Mesenchymal stem cell (in vitro differentiated cells and primary cell): ENCODE measurements around the gene GLB1L3.

Source experiments
- DNase-seq: peaks from one replicate; pipeline ENCODE4 v3.0.0-alpha.2; 2013
- H2AFZ ChIP-seq: one replicate; pipeline ENCODE4 v1.6.1; 2013; ENCODE audit warnings: low read depth, mild to moderate bottlenecking, control low read depth, inconsistent platforms, low read length, moderate library complexity
- H2AK5ac ChIP-seq: 2 replicates; pipeline ENCODE4 v1.6.1; 2013; ENCODE audit warnings: low read length, moderate library complexity, mild to moderate bottlenecking, inconsistent platforms; ENCODE audit not compliant: severe bottlenecking
- H2BK120ac ChIP-seq: one replicate; pipeline ENCODE4 v1.6.1; 2013; ENCODE audit warnings: low read depth, mild to moderate bottlenecking, inconsistent platforms, low read length, moderate library complexity
- H2BK12ac ChIP-seq, 2 experiments: one replicate each; pipeline ENCODE4 v1.6.1; 2013; ENCODE audit warnings: inconsistent platforms in 2 of 2, low read length in 2 of 2, mild to moderate bottlenecking in 2 of 2, moderate library complexity in 2 of 2, control low read depth in 1 of 2
- H2BK15ac ChIP-seq: one replicate; pipeline ENCODE4 v1.6.1; 2013; ENCODE audit warnings: mild to moderate bottlenecking, low read depth, inconsistent platforms; ENCODE audit not compliant: poor library complexity, severe bottlenecking
- H2BK5ac ChIP-seq: 2 replicates; pipeline ENCODE4 v1.6.1; 2013; ENCODE audit warnings: low read depth, mild to moderate bottlenecking, low read length, control low read depth, inconsistent platforms; ENCODE audit not compliant: poor library complexity, severe bottlenecking
- H3K14ac ChIP-seq, 2 experiments: one replicate each; pipeline ENCODE4 v1.6.1; 2013; ENCODE audit warnings: inconsistent platforms in 2 of 2, low read length in 2 of 2, control low read depth in 1 of 2, mild to moderate bottlenecking in 1 of 2, moderate library complexity in 1 of 2
- H3K18ac ChIP-seq, 2 experiments: one replicate each; pipeline ENCODE4 v1.6.1; 2013; ENCODE audit warnings: inconsistent platforms in 2 of 2, low read length in 2 of 2, control low read depth in 1 of 2, low read depth in 1 of 2, mild to moderate bottlenecking in 1 of 2
- H3K23ac ChIP-seq, 2 experiments: one replicate each; pipeline ENCODE4 v1.6.1; 2013; ENCODE audit warnings: inconsistent platforms in 2 of 2, low read length in 2 of 2, mild to moderate bottlenecking in 2 of 2, moderate library complexity in 2 of 2, control low read depth in 1 of 2
- H3K27ac ChIP-seq: 2 replicates; pipeline ENCODE4 v1.5.1; 2013; ENCODE audit warnings: mild to moderate bottlenecking, moderate library complexity, low read length, control low read depth, inconsistent platforms; ENCODE audit not compliant: poor library complexity, severe bottlenecking
- H3K27me3 ChIP-seq, 2 experiments: 2 replicates each; pipeline versions ENCODE4 v1.6.1 to v1.7.0; 2013; ENCODE audit warnings: low read length in 2 of 2, mild to moderate bottlenecking in 2 of 2, moderate library complexity in 2 of 2, control low read depth in 1 of 2, inconsistent platforms in 1 of 2; ENCODE audit not compliant: control insufficient read depth in 1 of 2, insufficient read depth in 1 of 2
- H3K36me3 ChIP-seq, 2 experiments: 2 replicates each; pipeline versions ENCODE4 v1.6.1 to v1.7.0; 2013; ENCODE audit warnings: low read length in 2 of 2, control low read depth in 1 of 2, inconsistent platforms in 1 of 2, low read depth in 1 of 2, mild to moderate bottlenecking in 1 of 2; ENCODE audit not compliant: insufficient read depth in 2 of 2, control insufficient read depth in 1 of 2
- H3K4ac ChIP-seq, 2 experiments: one replicate each; pipeline ENCODE4 v1.6.1; 2013; ENCODE audit warnings: inconsistent platforms in 2 of 2, low read length in 2 of 2, mild to moderate bottlenecking in 2 of 2, moderate library complexity in 2 of 2, control low read depth in 1 of 2, low read depth in 1 of 2
- H3K4me1 ChIP-seq: 2 replicates; pipeline ENCODE4 v1.6.1; 2013; ENCODE audit warnings: low read depth, low read length, control low read depth; ENCODE audit not compliant: control insufficient read depth, insufficient read depth
- H3K4me2 ChIP-seq: 2 replicates; pipeline ENCODE4 v1.6.1; 2013; ENCODE audit warnings: low read length, mild to moderate bottlenecking, inconsistent platforms; ENCODE audit not compliant: poor library complexity, severe bottlenecking
- H3K4me3 ChIP-seq, 2 experiments: 2 replicates each; pipeline versions ENCODE4 v1.5.1 to v1.7.0; 2013; ENCODE audit warnings: low read length in 2 of 2, mild to moderate bottlenecking in 2 of 2, control low read depth in 1 of 2, low read depth in 1 of 2; ENCODE audit not compliant: insufficient read depth in 1 of 2
- H3K79me1 ChIP-seq: replicated peaks from 2 replicates; pipeline ENCODE4 v1.6.1; 2013; ENCODE audit warnings: mild to moderate bottlenecking, control low read depth, low read length, inconsistent platforms; ENCODE audit not compliant: poor library complexity, severe bottlenecking
- H3K9ac ChIP-seq: 2 replicates; pipeline ENCODE4 v1.7.0; 2013; ENCODE audit warnings: mild to moderate bottlenecking, low read length, moderate library complexity
- H3K9me3 ChIP-seq: 2 replicates; pipeline ENCODE4 v1.7.0; 2013; ENCODE audit warnings: mild to moderate bottlenecking, low read length; ENCODE audit not compliant: control insufficient read depth
- H4K8ac ChIP-seq: one replicate; pipeline ENCODE4 v1.6.1; 2013; ENCODE audit warnings: inconsistent platforms, mild to moderate bottlenecking, low read length, moderate library complexity
- H4K91ac ChIP-seq: one replicate; pipeline ENCODE4 v1.6.1; 2013; ENCODE audit warnings: mild to moderate bottlenecking, low read length, inconsistent platforms
- WGBS: methylation state at CpG from one replicate; pipeline ENCODE4 v1.1.7; 2013; ENCODE audit warnings: mixed read lengths; 5-methylcytosine and 5-hydroxymethylcytosine counted together

GLB1L3 gene

DNA sequence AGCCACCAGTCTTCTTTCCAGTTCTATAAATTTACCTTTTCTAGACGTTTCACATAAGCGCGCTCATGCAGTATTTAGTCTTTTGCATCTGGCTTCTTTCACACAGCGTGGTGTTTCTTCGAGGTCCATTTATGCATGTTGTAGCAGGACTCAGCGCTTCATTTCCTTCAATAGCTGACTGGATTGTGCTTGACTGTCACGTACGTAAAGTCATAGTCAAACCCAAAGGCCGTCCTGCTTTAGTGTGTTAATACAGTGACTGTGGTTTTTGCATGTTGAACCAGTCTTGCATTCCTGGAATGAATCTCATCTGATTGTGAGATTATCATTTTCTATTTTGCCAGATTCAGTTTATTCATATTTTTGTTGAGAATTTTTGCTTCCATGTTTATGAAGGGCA lies 18.5 kb downstream of the GLB1L3 start:
- H2BK15ac ChIP-seq = no peak overlapping the region
- H3K27me3 ChIP-seq = peaks cover 0 to 17% of the 10 kb centered on the region in 2 experiments
- no peak overlapping the region for H3K14ac ChIP-seq
- H3K18ac ChIP-seq = no peak overlapping the region
- no peak overlapping the region for H3K23ac ChIP-seq
- no peaks in the 10 kb centered on the region for H3K79me1 ChIP-seq
- no peak overlapping the region for H2BK12ac ChIP-seq
- H3K27ac ChIP-seq = no peak overlapping the region
- no peak overlapping the region for H4K91ac ChIP-seq
- no peak overlapping the region for H2AFZ ChIP-seq
- no peak overlapping the region for H2AK5ac ChIP-seq
- no peak overlapping the region for H3K9ac ChIP-seq
- H4K8ac ChIP-seq = no peak overlapping the region
- no peaks in the 10 kb centered on the region for H3K4me1 ChIP-seq
- DNase-seq = no peak
- no peak overlapping the region for H2BK5ac ChIP-seq
- 72% methylated on average over 9 of the region's 9 CpGs for WGBS
- H3K4ac ChIP-seq = no peak overlapping the region
- no peaks in the 10 kb centered on the region for H3K36me3 ChIP-seq
- H3K4me3 ChIP-seq = no peak overlapping the region
- H2BK120ac ChIP-seq = no peak overlapping the region
- no peaks in the 10 kb centered on the region for H3K9me3 ChIP-seq
- H3K4me2 ChIP-seq = no peak overlapping the region

DNA sequence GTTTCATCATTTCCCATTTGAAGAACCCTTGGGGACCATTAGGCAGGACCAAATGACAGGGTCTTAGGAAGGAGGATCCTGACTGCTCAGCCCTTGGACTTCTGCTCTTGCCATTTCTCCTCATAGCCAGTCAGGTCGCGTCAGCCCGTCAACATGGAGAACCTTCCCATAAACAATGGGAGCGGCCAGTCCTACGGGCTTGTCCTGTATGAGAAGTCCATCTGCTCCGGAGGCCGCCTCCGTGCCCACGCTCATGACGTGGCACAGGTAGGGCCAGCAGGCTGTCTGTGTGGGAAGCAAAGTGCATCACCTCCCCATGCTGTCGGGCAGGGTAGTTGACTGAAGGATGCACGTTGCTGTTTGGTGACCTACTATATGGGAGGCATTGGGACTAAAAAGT lies 36.0 kb downstream of the GLB1L3 start:
- Histone ChIP-seq H3K4ac (no peak overlapping the region), H2BK5ac (no peak overlapping the region), H3K27ac (no peak overlapping the region), H3K23ac (no peak overlapping the region), H3K36me3 (no peaks in the 10 kb centered on the region), H3K9me3 (peaks cover 14% of the 10 kb centered on the region), H3K9ac (no peak overlapping the region), H3K79me1 (no peaks in the 10 kb centered on the region), H2BK15ac (no peak overlapping the region), H3K27me3 (no peaks in the 10 kb centered on the region), H3K14ac (no peak overlapping the region), H3K4me2 (no peak overlapping the region), H2AFZ (no peak overlapping the region), H4K91ac (peak overlapping the region; percentile 5), H4K8ac (no peak overlapping the region), H2BK120ac (no peak overlapping the region), H2AK5ac (no peak overlapping the region), H2BK12ac (no peak overlapping the region), H3K4me1 (no peaks in the 10 kb centered on the region), H3K18ac (no peak overlapping the region), H3K4me3 (no peak overlapping the region)
- DNase-seq = no peak
- WGBS = 85% methylated on average over 12 of the region's 12 CpGs

DNA sequence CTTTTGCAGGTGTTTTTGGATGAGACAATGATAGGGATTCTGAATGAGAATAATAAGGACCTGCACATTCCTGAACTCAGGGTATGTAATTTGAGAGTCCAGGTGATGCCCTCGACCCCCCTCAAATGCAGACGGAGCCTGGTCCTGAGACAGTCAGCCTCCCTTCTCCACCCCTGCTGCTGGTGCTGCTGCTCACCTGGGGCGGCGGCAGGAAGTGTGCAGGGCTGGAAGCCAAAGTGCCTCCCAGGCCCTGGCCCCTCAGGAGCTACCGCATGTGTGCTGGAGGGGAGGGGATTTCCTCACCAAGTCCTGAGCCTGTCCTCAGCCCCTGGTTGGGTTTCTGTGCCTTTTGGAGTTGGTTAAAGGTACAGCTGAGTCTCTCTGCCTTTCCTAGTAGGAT lies 36.6 kb downstream of the GLB1L3 start:
- no peak overlapping the region for H3K18ac ChIP-seq
- no peak overlapping the region for H3K27ac ChIP-seq
- no peak overlapping the region for H3K23ac ChIP-seq
- H3K4me1 ChIP-seq = no peaks in the 10 kb centered on the region
- no peak overlapping the region for H3K14ac ChIP-seq
- H2BK120ac ChIP-seq = no peak overlapping the region
- no peak overlapping the region for H3K9ac ChIP-seq
- H3K9me3 ChIP-seq = peaks cover 20% of the 10 kb centered on the region
- H4K8ac ChIP-seq = no peak overlapping the region
- H3K79me1 ChIP-seq = no peaks in the 10 kb centered on the region
- H3K4ac ChIP-seq = no peak overlapping the region
- no peak overlapping the region for H2AFZ ChIP-seq
- no peak overlapping the region for H2BK5ac ChIP-seq
- no peak overlapping the region for H2BK12ac ChIP-seq
- no peak for DNase-seq
- 82% methylated on average over 5 of the region's 5 CpGs for WGBS
- H4K91ac ChIP-seq = no peak overlapping the region
- H3K4me3 ChIP-seq = no peak overlapping the region
- no peaks in the 10 kb centered on the region for H3K27me3 ChIP-seq
- H2AK5ac ChIP-seq = no peak overlapping the region
- H3K36me3 ChIP-seq = no peaks in the 10 kb centered on the region
- no peak overlapping the region for H3K4me2 ChIP-seq
- H2BK15ac ChIP-seq = no peak overlapping the region

DNA sequence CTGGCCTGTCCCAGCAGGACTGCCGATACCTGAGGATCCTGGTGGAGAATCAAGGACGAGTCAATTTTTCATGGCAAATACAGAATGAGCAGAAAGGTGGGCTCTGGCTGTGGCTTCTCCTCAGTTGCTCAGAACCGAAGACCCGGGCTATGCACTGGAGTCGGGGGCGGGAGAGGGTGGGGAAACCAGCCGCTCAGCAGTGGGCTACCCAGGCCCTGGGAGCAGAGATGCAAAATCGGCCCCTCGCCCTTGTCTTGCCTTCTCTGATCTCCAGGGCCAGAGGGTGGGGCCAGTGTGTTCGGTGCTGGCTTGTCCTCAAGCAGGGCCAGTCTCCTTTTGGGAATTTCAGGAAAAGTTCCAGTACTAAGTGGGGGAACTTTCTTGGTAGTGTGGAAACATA lies 37.2 kb downstream of the GLB1L3 start:
- H3K27ac ChIP-seq = no peak overlapping the region
- no peak for DNase-seq
- H3K4me2 ChIP-seq = no peak overlapping the region
- H3K14ac ChIP-seq = no peak overlapping the region
- H3K4ac ChIP-seq = no peak overlapping the region
- H3K79me1 ChIP-seq = no peaks in the 10 kb centered on the region
- H2BK120ac ChIP-seq = no peak overlapping the region
- no peak overlapping the region for H2BK15ac ChIP-seq
- H3K18ac ChIP-seq = no peak overlapping the region
- H3K27me3 ChIP-seq = no peaks in the 10 kb centered on the region
- H3K4me3 ChIP-seq = no peak overlapping the region
- H3K23ac ChIP-seq = no peak overlapping the region
- WGBS = 86% methylated on average over 10 of the region's 10 CpGs
- H2AFZ ChIP-seq = no peak overlapping the region
- no peaks in the 10 kb centered on the region for H3K36me3 ChIP-seq
- H3K9ac ChIP-seq = no peak overlapping the region
- H4K8ac ChIP-seq = no peak overlapping the region
- no peak overlapping the region for H2BK12ac ChIP-seq
- no peak overlapping the region for H2BK5ac ChIP-seq
- H2AK5ac ChIP-seq = no peak overlapping the region
- no peaks in the 10 kb centered on the region for H3K4me1 ChIP-seq
- peaks cover 25% of the 10 kb centered on the region for H3K9me3 ChIP-seq
- no peak overlapping the region for H4K91ac ChIP-seq
